CD4-positive, alpha-beta T cell treated with Interleukin-4 for 4 hours (primary cell): ENCODE measurements around the gene ITPK1.
"Not testable (repeated sequence)": the region's sequence is repeated elsewhere in the genome, so short reads cannot be mapped to it uniquely, and the experiment has no call there.

Source experiments
- DNase-seq: peaks from one replicate; pipeline ENCODE4 v3.0.0-alpha.2; 2020

The ITPK1 gene

DNA sequence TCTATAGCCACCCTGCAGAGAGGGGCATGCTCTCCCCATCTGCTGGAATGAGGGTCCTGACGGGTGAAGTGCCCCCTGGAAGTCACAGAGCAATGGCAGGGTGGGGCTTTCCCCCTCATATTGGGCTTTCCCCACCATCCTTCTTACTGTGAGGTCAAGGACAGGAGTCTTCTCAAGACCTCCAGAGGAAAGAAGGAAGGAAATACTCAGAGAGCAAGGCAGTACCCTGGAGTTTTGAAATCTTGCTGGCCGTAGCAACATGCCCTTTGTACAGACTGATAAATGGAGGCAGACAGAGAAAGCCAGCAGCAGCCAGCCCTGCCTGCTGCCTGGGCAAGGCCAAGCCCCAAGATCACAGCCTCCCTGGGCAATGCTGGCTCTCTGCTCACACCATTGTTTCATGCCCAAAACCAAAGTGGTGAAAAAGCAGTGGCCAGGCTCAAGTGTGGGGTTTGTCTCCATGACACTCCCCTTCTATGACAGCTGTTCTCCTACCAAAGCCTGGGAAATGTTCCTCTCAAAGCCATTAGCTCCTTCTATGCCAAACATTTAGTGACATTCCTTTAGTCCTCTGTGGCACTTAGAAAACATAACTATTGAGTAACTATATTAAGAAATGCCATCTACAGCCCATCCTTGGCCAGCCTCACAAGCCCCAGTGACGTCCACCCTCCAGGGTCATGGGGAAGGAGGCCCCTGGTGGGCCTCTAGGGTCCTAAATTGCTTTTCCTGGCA, 13.2 kb upstream of the ITPK1 start:
- DNase-seq: no peak

DNA sequence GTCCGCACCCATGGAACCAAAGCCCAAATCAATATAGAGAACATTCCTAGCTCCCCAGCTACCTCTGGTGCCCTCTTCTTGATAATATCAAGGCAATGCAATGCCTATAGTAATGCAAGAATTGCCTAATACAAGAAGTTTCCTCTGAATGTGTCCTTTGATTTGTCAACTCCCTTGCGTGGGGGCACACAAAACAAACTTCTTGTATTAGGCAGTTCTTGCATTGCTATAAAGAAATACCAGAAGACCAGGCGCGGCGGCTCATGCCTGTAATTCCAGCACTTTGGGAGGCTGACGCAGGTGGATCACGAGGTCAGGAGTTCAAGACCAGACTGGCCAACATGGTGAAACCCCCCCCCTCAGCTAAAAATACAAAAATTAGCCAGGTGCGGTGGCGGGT, 10.4 kb upstream of the ITPK1 start:
- DNase-seq: no peak

DNA sequence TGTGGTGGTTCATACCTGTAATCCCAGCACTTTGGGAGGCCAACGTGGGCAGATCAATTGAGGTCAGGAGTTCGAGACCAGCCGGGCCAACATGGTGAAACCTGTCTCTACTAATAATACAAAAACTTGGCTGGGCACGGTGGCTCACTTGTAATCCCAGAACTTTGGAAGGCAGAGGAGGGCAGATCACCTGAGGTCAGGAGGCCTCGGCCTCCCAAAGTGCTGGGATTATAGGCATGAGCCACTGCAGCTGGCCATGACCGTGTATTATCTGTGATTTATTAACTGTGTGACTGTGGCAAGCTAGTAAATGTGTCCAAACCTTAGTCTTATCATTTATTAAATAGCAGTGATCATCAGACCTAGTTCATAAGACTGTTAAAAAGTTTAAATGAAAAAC, 7.1 kb upstream of the ITPK1 start:
- DNase-seq: no peak

DNA sequence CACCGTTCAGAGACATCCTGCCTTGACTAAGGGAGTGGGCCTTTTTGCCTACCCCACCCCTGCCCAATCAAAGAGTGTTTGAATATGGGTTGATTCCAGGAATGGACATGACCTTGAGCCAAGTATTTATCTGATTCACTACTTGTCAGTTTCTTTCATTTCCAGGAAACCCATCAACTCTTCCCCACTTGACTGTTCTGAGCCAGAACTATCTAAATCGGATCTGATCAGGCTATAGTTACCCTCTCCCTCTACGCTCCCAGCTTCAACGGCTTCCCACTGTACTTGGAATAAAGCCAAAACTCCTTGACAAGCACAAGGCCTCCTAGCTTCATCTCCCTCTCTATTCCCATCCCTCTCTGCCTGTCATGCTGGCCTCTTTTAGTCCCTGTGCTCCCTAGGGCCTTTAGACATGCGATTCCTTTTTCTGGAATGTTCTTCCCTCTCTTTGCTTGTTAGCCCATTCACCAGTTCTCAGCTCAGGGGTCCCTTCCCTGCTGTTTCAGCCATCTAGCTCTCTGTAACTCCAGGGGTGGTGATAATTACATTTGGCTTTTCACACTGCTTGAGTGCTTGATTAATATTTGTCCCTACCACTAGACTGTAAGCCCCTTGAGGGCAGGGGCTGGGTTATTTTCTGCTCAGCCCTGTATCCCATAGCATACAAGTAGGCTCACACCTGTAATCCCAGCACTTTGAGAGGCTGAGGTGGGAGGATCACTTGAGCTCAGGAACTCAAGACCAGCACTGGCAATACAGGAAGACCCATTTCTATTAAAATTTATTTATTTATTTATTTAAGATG, 5.5 kb upstream of the ITPK1 start:
- no peak for DNase-seq

DNA sequence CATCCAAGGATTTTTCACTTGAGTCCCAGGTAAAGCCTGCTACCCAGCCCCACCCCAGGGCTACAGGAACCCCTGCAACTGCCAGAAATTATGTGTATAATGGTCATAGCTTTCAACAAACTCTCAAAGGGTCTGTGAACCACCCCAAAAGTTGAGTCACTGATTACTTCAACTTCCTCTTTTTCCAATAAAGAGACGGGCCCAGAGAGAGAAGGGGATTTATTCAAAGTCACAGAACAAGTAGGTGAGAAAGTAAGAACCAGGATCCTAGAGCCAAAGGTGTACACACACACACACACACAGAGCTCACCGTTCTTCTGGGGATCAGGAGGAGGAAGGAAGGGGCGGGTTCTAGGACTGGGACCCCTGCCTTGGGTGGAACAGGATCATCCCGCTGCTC, 4.8 kb upstream of the ITPK1 start:
- no peak for DNase-seq

DNA sequence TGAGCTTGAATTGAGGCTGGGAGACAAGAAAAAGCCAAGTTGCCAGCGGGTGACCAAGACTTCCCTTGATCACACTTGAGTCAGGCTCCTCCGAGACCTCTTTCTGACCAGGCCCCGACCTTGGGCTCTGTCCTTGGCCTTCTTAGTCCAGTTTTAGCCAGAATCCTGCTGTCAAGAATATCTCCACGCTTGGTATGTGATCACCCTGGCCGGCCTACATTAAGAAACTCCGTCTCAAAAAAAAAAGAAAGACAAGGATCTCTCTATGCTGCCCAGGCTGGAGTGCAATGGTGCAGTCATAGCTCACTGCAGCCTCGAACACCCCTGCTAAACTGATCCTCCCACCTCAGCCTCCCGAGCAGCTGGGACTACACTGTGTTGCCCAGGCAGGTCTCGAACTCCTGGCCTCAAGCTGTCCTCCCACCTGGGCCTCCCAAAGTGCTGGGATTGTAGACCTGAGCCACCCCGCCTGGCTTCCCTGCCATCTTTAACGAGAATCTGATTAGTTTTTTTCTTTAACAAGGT, 1.0 kb upstream of the ITPK1 start:
- DNase-seq: no peak

DNA sequence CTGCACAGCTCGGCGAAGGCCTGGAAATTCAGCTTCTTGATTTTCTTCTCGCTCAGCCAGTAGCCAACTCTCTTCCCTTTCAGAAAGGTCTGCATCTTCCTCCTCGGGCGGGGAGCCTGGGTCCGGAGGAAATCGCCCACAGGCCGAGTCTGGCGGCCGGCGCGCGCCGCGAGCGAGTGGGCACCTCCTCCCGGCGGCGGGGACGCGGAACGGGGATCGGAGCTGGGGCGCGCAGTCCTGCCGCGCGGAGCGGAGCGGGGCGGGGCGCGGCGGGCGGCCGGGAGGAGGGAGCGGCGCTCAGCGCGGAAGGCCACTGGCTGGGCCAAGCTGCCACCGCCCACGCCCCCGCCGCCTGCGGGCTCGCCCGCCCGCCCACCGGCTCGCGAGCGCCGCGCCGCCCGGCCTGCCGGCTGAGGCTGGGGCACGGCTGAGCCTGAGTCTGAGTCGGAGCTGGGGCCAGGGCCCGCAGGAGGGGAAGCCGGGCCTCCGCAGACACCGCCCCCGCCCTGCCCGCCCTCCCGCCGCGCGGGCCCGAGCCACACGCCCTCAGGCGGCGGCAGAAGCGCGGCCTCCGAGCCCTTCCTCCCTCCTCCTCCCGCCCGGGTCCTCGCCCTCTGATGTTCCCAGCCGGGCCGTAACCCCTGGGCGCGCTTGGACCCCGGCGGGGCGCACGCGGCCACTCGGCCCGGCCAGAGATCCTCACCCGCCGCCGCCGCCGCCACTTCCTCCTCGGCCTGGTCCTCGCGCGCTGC, 480 bp downstream of the ITPK1 start:
- peak; percentile 88 for DNase-seq

DNA sequence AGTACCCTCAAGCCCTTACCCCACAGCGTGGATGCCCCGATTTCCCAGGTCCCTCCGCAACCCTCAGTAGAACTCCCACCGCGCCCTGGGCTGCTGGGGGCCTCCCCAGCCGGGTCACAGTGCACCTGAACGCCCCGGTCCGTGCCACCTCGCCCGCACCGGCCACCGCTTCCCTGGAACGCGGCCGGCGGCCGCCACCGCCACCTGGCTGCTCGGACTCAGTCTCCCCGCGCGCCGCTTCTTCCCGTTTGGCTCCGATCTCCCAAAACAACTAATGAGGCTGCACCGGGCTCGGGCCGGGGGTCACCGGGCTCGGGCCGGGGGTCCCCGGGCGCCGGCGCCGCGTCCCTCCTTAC, 1.0 kb downstream of the ITPK1 start:
- DNase-seq: no peak

DNA sequence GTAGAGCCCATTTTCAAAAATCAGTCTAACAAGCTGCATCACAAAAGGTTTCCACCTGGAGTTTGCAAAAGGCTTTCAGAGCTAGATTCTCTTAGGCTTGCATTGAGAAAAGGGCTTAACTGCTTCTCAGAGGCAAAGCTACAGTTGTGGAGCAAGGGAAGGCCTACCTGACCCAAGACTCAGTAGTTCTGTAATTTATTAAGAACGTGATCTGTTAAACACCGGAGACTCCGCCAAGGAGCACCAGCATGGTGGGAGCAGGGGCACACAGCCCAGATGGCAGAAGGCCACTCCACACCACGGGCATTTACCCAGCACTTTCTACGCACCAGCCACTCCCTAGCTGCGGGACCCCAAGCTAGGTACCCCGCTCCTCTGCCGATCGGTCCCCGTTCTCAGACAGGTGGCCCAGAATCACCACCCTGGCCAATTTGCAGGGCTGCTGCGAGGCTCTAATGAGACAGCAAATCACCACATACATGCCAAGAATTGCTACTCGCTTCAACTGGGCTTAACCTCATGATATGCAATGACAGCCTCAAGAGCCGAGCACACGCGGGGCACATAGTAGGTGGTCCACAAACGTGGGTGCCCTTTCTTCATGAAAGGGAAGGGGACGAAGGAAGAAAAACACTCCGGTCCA, 1.5 kb downstream of the ITPK1 start:
- DNase-seq: no peak

DNA sequence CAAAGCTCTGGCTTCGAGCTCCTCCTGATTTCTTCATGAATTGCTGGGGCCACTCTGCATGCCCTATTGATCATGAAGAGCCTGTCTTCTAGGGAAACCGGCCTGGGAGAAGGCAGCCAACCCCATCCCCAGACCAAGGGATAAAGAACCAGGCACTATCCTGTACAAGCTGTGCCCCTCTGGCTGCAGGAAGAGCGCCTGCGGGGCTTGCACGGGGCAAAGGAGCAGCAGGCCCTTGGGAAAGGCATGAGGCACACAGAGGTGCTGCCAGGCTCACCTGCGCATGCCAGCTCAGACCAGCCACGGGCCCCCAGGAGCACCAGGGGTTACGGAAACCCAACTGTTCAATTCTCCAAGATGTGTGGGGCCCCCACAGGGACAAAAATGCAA, 2.1 kb downstream of the ITPK1 start:
- DNase-seq: no peak

DNA sequence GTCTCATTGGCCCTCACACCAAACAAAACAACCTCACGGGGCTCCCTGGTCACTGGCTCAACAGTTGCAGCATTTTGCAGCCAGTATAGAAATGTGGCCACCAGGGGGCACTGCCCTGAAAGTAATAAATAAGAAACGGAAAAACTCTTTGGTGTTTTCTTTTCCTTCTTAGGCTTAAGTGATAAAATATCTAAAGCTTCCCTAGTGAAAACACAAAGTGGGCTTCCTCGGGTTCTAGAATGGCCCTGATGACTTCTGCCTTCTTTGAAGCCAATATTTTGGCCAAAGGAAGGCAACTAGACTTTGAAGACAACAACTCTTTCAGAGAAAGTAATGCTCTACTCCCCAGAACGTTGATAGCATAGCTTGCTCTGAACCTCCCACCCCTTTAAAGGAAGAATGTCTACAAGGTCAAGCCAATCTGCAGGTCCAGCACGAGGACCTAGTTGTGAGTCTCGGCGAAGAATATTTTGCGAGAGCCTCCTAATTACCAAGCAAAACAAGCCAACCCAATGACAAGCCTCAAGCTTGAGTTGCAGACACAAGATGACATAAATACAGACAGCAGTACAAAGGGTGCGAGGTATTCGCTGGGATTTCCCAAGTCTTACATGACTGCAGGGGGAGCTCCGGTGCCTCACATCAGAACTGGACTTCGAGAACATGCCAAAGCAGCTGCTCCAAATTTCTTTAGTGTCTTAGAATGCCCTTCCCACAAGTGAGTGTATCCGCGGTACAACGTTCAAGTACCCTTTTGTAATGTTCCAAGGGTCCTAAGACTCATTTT, 2.6 kb downstream of the ITPK1 start:
- DNase-seq: peak; percentile 77

DNA sequence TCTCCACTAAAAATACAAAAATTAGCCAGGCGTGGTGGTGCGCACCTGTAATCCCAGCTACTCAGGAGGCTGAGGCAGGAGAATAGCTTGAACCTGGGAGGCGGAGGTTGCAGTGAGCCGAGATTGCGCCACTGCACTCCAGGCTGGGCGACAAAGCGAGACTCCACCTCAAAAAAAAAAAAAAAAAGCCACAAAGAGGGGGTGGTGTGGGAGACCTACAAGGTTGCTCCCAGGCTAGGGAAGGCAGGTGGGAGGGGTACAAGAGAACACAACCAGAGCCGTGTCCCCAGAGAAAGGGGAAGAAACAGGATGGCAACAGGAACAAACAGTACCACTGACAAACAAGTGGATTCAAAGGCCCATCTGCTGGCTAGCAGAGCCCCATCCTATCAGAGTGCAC, 4.2 kb downstream of the ITPK1 start:
- DNase-seq: not testable (repeated sequence)

DNA sequence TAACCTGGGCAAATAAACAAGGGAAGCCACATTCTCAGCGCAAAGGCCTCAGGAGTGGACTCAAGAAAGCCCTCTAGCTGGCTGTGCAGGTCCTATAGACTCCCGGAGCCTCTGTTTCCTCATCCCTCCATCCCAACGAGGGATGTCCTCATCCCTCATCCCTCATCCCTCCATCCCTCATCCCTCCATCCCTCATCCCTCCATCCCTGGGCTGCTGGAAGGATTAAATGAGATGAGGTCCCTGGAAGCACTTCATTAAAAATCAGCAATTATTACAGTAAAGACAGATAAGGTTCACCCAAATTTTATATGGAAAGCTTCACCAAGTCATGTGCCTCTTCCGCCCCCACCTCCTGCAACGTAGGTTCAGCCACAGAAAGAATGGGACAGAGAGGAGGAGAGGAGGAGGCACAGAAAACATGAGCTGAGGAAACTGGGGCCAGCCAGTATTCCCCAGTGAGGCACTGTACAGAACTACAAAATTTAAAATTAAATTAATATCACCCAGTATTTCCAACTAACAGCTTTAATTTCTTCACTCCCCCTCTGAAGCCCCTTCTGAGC, 4.8 kb downstream of the ITPK1 start:
- DNase-seq: no peak

DNA sequence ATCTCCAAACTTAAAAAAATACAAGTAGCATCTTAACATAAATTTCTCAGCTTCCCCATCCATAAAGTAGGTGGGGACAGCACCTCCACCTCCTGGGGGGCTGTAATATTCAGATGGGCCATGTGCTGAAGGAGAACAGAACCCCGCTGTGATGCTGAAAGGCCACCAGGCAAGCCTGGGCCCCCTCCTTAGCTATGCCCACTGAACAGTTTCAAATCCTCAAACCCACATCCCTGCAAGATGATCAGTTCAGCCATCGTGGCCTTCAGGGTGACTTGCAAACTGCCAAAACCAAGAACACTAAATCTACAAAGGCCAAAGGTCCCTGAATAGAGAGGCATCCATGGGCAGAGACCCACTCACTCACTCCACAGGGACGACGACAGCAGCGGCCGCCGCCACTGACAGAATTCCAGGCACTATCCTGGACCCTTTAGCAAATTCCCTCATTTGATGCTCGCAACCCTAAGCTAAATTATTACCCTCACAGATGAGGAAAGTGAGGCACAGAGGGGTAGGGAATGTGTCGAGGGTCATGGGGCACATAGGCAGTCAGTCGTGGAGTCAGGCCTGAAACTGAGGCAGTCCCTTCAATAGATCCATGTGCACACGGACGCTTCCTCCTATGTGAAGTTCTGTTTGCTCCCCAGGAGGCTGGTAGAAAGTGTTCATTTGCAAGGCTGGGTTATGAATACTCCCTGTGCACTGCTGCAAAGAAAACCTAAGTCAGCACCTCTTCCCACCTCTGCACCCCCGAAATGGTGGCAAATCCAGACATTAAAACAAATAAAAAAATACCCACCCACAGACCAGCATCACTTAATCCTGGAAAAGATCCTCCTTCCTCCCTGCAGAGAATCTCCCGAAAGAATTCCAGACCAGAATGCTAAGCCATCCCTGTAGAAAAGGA, 5.9 kb downstream of the ITPK1 start:
- no peak for DNase-seq

DNA sequence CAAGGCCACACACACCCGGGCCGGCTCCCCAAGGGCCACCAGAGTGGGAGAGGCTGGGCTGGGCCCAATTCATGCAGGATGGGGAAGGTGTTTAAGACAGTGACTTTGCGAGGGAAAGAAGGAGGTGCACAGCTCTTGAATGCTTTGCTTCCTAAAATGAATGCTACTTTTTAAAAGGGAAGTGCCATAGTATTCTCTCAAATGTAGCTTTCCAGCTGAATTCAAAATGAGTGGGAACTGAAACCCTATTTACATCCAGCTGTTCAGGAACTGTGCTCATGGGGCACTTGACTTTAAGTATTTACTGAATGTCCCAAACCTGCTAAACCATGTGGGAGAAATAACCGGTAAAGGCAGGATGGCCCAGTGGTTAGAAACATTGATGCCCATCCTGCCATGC, 7.6 kb downstream of the ITPK1 start:
- DNase-seq: no peak

DNA sequence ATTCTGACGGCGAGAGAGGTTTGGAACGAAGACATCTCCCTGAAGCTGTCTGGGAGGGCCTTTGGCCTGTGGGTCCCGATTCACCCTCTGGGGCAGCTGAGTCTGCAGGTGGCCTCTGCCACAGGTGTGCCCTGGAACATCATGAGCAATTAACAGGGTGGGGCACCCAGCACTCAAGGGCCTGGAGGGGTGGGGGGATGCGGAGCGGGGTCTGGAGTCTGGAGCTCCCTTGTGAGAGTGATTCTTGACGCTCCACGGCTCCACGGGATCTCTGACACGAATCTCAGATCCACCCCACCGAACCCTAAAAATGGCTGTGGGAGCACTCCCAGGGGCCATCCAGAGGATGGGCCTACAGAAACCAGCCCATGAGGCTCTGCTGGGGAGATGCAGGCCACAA, 8.3 kb downstream of the ITPK1 start:
- no peak for DNase-seq

DNA sequence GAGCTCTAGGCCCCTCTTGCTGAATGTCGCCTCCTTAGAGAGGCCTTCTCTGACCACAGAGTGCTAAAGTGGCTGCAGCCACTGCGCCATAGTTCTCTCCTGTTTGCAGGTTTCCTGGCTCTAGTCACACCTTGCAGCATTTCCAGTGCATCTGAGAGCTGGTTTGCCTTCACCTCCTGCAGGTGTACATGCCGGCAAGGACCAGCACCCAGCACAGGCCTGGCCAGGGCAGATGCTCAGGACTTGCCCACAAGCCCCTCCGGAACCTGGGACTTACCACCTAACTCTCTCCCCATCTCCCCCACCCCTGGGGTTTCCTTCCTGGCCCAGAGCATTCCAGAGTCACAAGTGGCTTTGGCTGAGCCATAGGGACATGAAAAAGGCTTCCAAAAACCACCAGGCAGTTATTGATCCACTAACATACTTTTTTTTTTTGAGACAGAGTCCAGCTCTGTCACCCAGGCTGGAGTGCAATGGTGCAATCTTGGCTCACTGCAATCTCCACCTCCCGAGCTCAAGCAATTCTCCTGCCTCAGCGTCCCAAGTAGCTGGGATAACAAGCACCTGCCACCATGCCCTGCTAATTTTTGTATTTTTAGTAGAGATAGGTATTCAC, 9.1 kb downstream of the ITPK1 start:
- no peak for DNase-seq

DNA sequence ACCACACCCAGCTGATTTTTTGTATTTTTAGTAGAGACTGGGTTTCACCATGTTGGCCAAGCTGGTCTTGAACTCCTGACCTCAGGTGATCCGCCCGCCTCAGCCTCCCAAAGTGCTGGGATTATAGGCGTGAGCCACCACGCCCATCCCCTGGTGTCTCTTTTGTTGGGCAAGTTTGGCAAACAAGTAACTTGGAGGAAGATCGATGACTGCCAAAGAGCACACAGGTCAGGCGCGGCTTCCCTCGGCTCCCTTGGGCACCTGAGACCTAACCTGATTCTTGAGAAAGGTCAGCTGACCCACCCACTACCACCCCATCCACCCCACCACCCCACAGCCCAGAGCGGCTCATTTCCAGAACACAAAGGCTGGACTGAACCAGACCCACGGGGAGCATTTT, 9.9 kb downstream of the ITPK1 start:
- not testable (repeated sequence) for DNase-seq

DNA sequence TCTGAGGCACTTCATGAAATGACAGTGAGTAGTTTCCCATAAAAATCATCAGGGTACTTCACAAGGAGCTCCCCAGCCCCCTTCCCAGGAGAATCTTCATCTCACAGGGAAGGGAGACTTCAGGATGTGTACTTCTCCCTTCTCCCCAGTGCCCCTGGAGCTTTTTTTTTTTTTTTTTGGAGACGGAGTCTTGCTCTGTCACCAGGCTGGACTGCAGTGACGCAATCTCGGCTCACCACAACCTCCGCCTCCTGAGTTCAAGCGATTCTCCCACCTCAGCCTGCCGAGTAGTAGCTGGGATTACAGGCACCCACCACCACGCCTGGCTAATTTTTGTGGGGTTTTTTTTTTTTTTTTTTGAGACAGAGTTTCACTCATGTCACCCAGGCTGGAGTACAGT, 10.4 kb downstream of the ITPK1 start:
- no peak for DNase-seq

DNA sequence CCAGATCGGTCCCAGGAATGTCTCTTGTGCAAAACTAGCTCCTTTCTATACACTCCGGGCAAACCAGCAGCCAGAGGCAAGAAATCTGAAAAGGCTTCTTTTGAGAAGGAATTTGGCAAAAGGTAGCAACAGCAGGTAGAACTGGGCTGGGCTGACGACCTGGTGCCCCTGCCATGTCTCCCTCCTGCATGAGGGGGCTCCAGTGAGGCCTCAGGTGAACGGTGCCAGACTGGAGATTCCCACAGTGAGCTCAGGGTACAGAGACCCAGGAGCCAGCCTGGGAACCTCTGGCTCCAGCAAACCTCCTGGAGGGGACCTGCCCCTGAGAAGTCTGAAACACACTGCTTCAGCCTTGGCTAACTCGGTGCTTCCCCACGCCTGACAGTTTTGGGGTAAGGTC, 10.8 kb downstream of the ITPK1 start:
- no peak for DNase-seq
